ENCODE data around the gene KIDINS220. TPM values are rescaled to one million over a fixed set of nuclear protein-coding genes. Genes with fewer than 3 reads are reported as not detected.
A peak's percentile ranks its signal among the peaks of the same experiment; 100 is the strongest.

Gene KIDINS220
- polyA plus RNA-seq (ENCODE audit: insufficient read length in 3 of 3): 100 to 1,000 TPM in 1 of 3 donors, 10 to 100 TPM in 2; 83.9 to 103 (median 88.5) TPM
- long read RNA-seq, donor 1: 0 reads
- long read RNA-seq, donor 2: 0 reads
- long read RNA-seq, donor 3, partial matches to known transcripts: 5 of 5 reads
- long read RNA-seq, donor 3, other reads (novel, unspliced or antisense): 0 of 5 reads
- long read RNA-seq, donor 4, partial matches to known transcripts: 0 of 2 reads
- long read RNA-seq, donor 4, other reads (novel, unspliced or antisense): 0 of 2 reads
- long read RNA-seq, donor 5: 0 reads
- long read RNA-seq, donor 6, partial matches to known transcripts: 0 of 3 reads
- long read RNA-seq, donor 6, other reads (novel, unspliced or antisense): 0 of 3 reads
- long read RNA-seq, donor 7, partial matches to known transcripts: 0 of 1 reads
- long read RNA-seq, donor 7, other reads (novel, unspliced or antisense): 0 of 1 reads
- long read RNA-seq, donor 8, partial matches to known transcripts: 7 of 14 reads
- long read RNA-seq, donor 8, other reads (novel, unspliced or antisense): 0 of 14 reads
- long read RNA-seq, donor 9: 0 reads
- long read RNA-seq, donor 10: 0 reads
- long read RNA-seq, donor 11: 0 reads
- long read RNA-seq, donor 12, partial matches to known transcripts: 0 of 3 reads
- long read RNA-seq, donor 12, other reads (novel, unspliced or antisense): 0 of 3 reads
- long read RNA-seq, donor 13, partial matches to known transcripts: 6 of 8 reads
- long read RNA-seq, donor 13, other reads (novel, unspliced or antisense): 0 of 8 reads
- long read RNA-seq, donor 14: 0 reads
- long read RNA-seq, donor 15: 0 reads
- long read RNA-seq, donor 16, partial matches to known transcripts: 7 of 14 reads
- long read RNA-seq, donor 16, other reads (novel, unspliced or antisense): 5 of 14 reads

GRCh38 chr2:8836971-8837794 is at the start of gene KIDINS220:
KIDINS220 (minus strand) TSS chr2:8837613; CDS start chr2:8827093, 10,520 bp downstream.
- DNase-seq (ENCODE audit: extremely low read depth in 1 of 11, low read depth in 9 of 11, low spot score in 4 of 11): peak; percentile 55 to 83 (median 78)

- no peak for DNase-seq (ENCODE audit: extremely low read depth in 1 of 11, low read depth in 9 of 11, low spot score in 4 of 11)
Observed at GRCh38 chr2:8886876-8887275, 49.5 kb upstream of the KIDINS220 start.

GRCh38 chr2:8886202-8886518 is 48.7 kb upstream of the KIDINS220 start:
- no peak for DNase-seq (ENCODE audit: extremely low read depth in 1 of 11, low read depth in 9 of 11, low spot score in 4 of 11)

- no peak for DNase-seq (ENCODE audit: extremely low read depth in 1 of 11, low read depth in 9 of 11, low spot score in 4 of 11)
Observed at GRCh38 chr2:8885449-8886201, 48.2 kb upstream of the KIDINS220 start.

GRCh38 chr2:8884812-8885211 is 47.4 kb upstream of the KIDINS220 start:
- no peak for DNase-seq (ENCODE audit: extremely low read depth in 1 of 11, low read depth in 9 of 11, low spot score in 4 of 11)

GRCh38 chr2:8882094-8882493 is 44.7 kb upstream of the KIDINS220 start:
- no peak for DNase-seq (ENCODE audit: extremely low read depth in 1 of 11, low read depth in 9 of 11, low spot score in 4 of 11)

- no peak for DNase-seq (ENCODE audit: extremely low read depth in 1 of 11, low read depth in 9 of 11, low spot score in 4 of 11)
Observed at GRCh38 chr2:8877894-8878293, 40.5 kb upstream of the KIDINS220 start.

GRCh38 chr2:8877332-8877731 is 39.9 kb upstream of the KIDINS220 start:
- DNase-seq (ENCODE audit: extremely low read depth in 1 of 11, low read depth in 9 of 11, low spot score in 4 of 11): no peak

GRCh38 chr2:8876628-8877027 is 39.2 kb upstream of the KIDINS220 start:
- DNase-seq (ENCODE audit: extremely low read depth in 1 of 11, low read depth in 9 of 11, low spot score in 4 of 11): no peak

- DNase-seq (ENCODE audit: extremely low read depth in 1 of 11, low read depth in 9 of 11, low spot score in 4 of 11): peak in 3 of 11 donors; percentile 33 to 47 (median 35)
Observed at GRCh38 chr2:8872821-8873432, 35.5 kb upstream of the KIDINS220 start.

- no peak for DNase-seq (ENCODE audit: extremely low read depth in 1 of 11, low read depth in 9 of 11, low spot score in 4 of 11)
Observed at GRCh38 chr2:8870441-8870840, 33.0 kb upstream of the KIDINS220 start.

- no peak for DNase-seq (ENCODE audit: extremely low read depth in 1 of 11, low read depth in 9 of 11, low spot score in 4 of 11)
Observed at GRCh38 chr2:8867363-8867762, 29.9 kb upstream of the KIDINS220 start.

- DNase-seq (ENCODE audit: extremely low read depth in 1 of 11, low read depth in 9 of 11, low spot score in 4 of 11): no peak
Observed at GRCh38 chr2:8863331-8863953, 26.0 kb upstream of the KIDINS220 start.

- DNase-seq (ENCODE audit: extremely low read depth in 1 of 11, low read depth in 9 of 11, low spot score in 4 of 11): no peak
Observed at GRCh38 chr2:8862230-8862629, 24.8 kb upstream of the KIDINS220 start.

GRCh38 chr2:8861797-8862196 is 24.4 kb upstream of the KIDINS220 start:
- no peak for DNase-seq (ENCODE audit: extremely low read depth in 1 of 11, low read depth in 9 of 11, low spot score in 4 of 11)

GRCh38 chr2:8860239-8860638 is 22.8 kb upstream of the KIDINS220 start:
- DNase-seq (ENCODE audit: extremely low read depth in 1 of 11, low read depth in 9 of 11, low spot score in 4 of 11): no peak

- no peak for DNase-seq (ENCODE audit: extremely low read depth in 1 of 11, low read depth in 9 of 11, low spot score in 4 of 11)
Observed at GRCh38 chr2:8858910-8859309, 21.5 kb upstream of the KIDINS220 start.

- no peak for DNase-seq (ENCODE audit: extremely low read depth in 1 of 11, low read depth in 9 of 11, low spot score in 4 of 11)
Observed at GRCh38 chr2:8858264-8858663, 20.9 kb upstream of the KIDINS220 start.
